DMS53 treated with DMSO at 0.1 percent for 48 hours (cell line): Measurements from ENCODE around the gene STRN4.
A peak's percentile ranks its signal among the peaks of the same experiment; 100 is the strongest.
"Not testable (repeated sequence)": the region's sequence is repeated elsewhere in the genome, so short reads cannot be mapped to it uniquely, and the experiment has no call there.

Experiments used
- DNase-seq: peaks from one replicate; lab custom pipeline; 2025; ENCODE audit not compliant: unreplicated experiment; lab: John Stamatoyannopoulos, UW

Gene STRN4

GRCh38 chr19:46714444-46715106, 31.7 kb downstream of the STRN4 start:
- DNase-seq, result peak; percentile 68

DNA sequence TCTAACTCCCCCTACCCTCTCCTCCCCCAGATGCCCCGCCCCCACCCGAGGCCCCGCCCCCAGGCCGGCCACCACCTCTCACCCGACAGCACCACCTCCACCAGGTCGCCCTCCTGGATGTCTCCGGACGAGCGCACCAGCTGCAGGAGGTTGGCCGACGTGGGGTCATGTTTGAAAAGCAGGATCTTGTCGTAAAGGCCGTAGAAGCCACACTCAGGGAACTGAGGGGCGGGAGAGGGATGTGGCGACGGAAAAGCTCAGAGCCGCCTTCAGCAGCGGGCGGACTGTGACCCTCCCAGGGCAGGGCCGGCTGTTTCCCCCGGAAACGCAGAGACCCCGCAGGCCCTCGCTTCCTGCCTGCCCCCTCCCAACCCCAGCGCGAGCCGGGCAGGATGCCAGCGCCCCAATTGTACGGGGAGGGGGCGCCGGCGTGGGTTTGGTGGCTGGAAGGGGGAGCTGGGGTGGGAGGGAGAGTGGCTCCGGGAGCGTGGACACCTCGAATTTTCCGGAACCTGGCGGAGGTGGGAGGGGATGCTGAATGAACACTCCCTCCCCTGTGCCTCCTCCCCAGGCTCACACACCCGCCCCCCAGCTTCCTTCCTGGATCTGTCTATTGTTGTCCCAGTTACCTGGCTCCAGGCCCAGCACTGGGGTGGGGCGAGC, 32.3 kb downstream of the STRN4 start:
- DNase-seq, result peak; percentile 79

DNA sequence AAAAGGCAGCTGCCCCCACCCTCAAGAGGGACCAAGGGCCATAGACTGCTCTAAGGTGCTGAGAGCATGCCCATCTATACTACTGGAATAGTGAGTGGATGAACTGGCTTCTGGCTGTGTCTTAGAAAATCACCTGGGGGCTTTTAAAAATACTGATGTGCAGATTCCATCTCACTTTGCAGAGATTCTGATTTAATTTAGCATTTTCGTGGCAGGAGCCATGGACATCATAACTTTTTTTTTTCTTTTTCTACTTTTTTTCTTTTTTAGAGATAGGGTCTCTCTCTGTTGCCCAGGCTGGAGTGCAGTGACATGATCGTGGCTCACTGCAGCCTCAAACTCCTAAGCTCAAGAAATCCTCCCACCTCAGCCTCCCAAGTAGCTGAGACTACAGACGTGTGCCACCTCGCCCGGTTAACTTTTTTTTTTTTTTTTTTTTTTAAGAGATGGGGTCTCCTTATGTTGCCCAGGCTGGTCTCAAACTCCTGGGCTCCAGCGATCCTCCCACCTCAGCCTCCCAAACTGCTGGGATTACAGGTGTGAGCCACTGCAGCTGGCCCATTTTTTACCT, 33.4 kb downstream of the STRN4 start:
- DNase-seq, result not testable (repeated sequence)

- no peak for DNase-seq
Observed at GRCh38 chr19:46710687-46711086, 35.6 kb downstream of the STRN4 start.

DNA sequence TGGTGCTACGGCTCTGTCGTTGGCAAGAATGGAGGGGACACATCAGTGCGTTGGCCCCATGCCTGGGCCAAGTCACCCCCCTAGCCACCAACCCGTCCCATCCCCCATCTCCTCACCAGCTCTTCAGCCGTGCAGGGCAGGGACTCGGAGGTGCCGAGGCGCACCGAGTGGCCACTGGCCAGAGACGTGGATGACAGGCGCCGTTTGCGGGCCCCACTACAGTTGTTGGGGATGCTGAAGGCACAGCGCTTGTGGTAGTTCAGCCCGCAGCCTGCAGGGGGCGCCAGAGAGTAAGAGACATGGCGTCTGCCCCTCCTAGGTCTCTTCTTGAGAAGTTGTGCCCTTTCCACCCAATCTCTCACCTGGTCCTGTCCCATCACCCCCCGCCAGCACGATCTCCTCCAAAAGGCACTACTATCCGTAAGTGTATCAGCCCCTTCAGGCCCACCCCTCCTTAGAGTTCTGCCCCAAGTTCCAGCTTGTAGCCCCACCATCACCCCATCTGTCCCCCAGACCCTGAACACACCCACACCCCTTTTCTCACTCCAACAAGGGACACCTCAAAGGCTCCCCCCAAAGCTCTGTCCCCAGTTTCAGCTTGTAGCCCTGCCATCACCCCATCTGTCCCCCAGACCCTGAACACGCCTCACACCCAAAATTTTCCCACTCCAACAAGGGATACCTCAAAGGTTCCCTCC, 41.7 kb downstream of the STRN4 start:
- peak; percentile 13 for DNase-seq

GRCh38 chr19:46700704-46701103, 45.5 kb downstream of the STRN4 start:
- DNase-seq, result no peak

DNA sequence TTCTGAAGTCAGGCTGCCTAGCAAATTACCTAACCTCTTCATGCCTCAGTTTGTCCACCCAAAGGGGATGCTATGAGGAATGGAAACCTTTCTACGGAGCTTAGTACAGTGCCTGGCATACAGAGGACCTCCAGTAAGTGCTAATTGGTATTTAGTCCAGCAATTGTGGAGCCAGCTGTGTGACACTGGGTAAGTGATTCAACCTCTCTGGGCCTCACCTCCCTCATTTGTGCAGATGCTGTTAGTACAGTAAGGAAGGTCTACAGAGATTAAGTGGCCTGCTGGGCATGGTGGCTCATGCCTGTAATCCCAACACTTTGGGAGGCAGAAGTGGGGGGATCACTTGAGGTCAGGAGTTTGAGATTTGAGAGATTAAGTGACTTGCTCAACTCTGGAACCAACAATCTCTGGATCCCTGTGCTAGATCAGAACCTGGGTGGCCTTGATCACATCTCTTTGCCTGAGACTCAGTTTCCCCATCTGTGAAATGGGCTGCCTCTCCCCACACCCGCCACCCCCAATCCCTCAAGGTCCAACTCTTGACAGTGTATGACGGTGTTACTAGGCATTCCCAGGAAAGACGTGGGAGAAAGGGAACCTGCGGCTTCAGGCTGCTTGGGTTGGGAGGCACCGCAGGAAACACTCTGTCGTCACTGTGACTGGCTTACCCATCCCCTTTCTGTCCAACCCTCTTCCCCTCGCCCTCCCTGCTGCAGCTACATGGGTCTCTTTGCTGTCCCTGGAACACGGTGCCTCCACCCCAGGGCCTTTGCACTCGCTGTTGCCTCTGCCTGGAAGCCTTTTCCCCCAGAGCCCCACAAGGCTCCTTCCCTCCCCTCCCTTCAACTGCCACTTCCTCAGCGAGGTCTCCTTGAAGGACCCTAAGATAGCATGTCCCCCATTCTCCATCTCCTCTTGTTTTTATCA, 47.6 kb downstream of the STRN4 start:
- no peak for DNase-seq

GRCh38 chr19:46697204-46697960, 48.9 kb downstream of the STRN4 start:
- DNase-seq, result no peak

DNA sequence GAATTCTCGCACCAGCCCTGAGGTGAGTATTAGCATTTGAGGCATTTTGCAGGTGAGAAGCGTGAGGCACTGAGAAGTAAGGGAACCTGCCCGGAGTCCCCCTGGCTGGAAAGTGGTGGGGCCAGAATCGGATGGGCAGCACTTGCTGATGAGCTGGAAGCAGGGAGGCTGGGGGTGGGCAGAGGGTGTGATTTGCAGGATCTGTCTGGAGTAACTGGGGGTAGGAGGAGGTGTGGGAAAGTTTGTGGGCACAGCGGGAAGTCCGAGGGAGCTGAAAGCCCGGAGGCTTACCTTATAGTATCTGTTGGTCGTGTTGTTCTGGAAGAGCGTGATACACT, 49.4 kb downstream of the STRN4 start:
- DNase-seq, result no peak

DNA sequence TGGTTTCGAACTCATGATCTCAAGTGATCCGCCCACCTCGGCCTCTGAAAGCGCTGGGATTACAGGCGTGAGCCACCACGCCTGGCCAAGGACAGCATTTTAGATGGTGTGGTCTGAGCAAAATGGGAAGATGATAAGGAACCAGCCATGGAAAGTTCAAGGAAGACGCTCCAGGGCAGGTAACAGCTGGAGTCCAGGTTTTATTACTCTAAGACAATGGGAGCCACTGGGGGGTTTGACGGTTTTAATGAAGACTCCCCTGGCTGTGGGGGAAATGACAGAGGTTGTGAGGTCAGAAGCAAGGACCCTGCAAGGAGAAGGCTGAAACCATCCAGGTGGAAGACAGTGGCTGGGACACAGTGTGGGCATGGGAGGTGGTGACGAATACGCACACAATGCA, 50.2 kb downstream of the STRN4 start:
- DNase-seq, result no peak

- DNase-seq, result no peak
Observed at GRCh38 chr19:46693760-46694159, 52.5 kb downstream of the STRN4 start.

DNA sequence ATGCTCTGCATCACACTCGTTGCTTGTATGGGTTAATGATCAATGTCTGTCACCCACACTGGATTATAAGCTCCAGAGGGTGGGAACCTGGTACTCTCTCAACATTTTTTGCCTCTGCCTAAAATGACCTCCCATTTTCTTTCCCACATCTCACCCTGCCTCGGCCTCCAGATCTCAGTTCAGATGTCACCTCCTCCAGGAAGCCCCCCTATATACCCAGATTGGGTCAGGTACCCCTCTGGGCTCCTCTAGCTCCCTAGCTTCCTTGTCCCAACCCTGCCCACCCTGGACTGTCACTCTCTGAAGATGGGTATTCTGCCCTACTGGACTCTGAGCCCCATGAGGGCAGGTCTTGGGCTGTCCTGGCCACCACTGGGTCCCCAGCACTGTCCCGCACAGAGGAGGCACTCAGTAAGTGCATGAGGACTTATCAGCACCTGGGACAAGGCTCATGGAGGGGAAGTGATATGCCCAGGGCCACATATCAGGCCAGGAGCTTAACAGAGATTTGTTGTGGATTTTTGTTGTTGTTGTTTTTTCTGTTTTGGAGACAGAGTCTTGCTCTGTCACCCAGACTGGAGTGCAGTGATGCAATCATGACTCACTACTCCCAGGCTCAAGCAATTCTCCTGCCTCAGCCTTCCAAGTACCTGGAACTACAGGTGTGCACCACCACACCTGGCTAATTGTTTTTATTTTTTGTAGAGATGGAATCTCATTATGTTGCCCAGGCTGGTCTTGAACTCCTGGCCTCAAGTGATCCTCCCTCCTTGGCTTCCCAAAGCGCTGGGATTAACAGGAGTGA, 53.1 kb downstream of the STRN4 start:
- no peak for DNase-seq

GRCh38 chr19:46691948-46692347, 54.3 kb downstream of the STRN4 start:
- DNase-seq, result no peak

DNA sequence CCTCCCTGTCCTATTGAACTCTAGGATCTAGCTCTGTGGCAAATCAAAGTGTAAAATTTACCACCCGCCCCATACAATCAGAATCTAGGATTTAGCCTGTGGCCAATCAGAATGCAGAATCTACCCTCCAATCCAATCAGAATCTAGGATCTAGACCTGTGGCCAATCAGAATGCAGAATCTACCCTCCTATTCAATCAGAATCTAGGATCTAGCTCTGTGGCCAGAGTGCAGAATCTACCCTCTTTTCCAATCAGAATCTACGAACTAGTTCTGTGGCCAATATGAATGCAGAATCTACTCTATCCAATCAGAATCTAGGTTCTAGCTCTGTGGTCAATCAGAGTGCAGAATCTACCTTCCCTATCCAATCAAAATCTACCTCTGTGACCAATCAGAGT, 55.1 kb downstream of the STRN4 start:
- no peak for DNase-seq

DNA sequence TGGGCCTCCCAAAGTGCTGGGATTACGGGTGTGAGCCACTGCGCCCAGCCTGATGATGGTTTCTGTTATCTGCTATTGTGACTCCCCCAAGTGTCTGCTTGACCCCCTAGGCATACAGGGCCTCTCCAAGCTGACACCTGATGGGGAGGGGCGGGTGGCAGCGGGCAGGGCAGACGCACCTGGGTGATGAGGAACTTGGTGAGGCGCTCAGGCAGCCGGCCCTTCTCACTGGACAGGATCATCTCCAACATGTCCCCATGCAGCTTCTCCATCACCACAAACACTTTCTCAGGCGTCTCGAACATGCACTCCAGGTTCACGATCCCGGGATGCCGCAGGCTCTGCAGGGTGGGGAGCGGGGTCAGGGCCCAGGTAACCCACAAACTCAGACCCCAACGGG, 56.9 kb downstream of the STRN4 start:
- DNase-seq, result no peak

- no peak for DNase-seq
Observed at GRCh38 chr19:46687438-46688145, 58.7 kb downstream of the STRN4 start.

DNA sequence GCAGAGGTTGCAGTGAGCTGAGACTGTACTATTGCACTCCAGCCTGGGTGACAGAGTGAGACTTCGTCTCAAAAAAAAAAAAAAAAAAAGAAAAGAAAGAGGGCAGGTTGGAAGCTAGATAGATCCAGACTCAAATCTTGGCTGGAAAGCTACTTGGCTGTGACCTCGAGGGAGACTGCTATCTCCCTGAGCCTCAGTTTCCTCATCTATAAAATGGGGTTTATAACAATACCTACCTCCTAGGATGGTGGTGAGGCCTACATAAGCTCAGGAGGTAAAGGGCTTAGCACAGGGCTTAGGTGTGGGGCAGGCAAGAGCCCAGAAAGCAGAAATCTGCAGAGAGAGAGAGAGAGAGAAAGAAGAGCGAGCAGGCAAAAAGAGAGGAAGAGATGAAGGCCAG, 61.1 kb downstream of the STRN4 start:
- DNase-seq, result no peak

DNA sequence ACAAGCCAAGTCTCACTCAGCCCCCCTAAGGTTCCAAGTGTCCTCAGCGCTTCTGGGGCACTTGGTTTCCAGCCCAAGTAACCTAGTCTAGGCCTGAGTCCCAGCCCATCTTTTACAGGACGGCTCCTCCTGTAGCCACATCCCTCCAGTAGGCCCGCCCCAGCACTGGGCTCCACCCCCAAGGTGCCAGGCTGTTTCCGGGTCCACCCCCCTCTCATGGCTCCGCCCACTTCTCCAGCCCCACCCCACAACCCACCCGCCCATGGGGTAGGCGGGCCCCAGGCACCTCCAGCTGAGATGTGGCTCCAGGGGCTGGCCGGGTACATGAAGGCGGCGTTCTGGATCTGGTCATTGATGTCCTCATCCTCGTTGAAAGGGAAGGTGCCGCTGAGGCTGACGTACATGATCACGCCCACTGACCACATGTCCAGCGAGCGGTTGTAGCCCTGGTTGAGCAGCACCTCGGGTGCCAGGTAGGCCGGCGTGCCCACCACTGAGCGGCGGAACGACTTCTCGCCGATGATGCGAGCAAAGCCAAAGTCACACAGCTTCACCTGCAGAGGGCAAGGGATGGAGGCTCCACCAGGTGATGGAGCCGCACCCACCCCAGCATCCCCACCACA, 68.0 kb downstream of the STRN4 start:
- no peak for DNase-seq
